ENCODE data around the gene B3GAT1. TPM values are rescaled to one million over a fixed set of nuclear protein-coding genes. Genes with fewer than 3 reads are reported as not detected.

B3GAT1 gene
- total and polyA plus RNA-seq, 2 experiments from 2014 or later = not detected

DNA sequence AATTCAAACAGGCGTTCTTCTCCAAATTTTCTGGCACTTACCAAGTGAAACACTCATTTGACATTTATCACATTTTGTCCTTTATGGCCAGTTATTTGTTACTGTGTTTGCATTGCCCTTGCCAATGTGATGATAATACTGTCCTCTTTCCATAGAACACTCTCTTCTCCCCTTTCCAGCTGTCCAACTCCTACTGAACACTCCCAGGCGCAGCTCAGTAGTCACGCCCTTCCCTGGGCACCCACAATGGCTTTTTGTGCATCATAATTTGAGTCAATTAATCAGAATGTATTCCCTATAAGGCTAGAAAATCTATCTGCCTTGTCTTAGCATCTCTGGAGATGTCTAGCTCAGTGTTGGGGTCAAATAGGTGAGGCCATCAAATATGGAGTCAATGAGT is 21.2 kb upstream of the B3GAT1 start:
- DNase-seq = no peak
- no peak overlapping the region for H3K4me2 ChIP-seq (ENCODE audit: unreplicated experiment)
- no peaks in the 10 kb centered on the region for H3K9me3 ChIP-seq (ENCODE audit: low read depth)
- H2AFZ ChIP-seq = no peak overlapping the region
- H3K36me3 ChIP-seq (ENCODE audit: low read depth) = no peaks in the 10 kb centered on the region
- WGBS, 2 experiments (ENCODE audit: low coverage in 1 of 2, low lambda C conversion rate in 2 of 2, missing lambda C conversion rate in 2 of 2) = 15 to 26% methylated on average over 3 of the region's 3 CpGs
- TF ChIP-seq EZH2 (IDR thresholded peaks at IDR 0.05; ENCODE audit: insufficient read depth, poor library complexity, severe bottlenecking) = no peak
- no peak for TF ChIP-seq EZH2phosphoT487 (IDR thresholded peaks at IDR 0.05; ENCODE audit: insufficient read depth, low read depth)
- H3K9ac ChIP-seq = no peak overlapping the region
- H3K9me2 ChIP-seq (ENCODE audit: insufficient read depth) = no peaks in the 10 kb centered on the region
- in situ Hi-C loops (cut with MboI) = no loop called here
- H4K20me1 ChIP-seq (ENCODE audit: insufficient read depth) = no peaks in the 10 kb centered on the region
- H3K4me3 ChIP-seq = no peak overlapping the region
- no peaks in the 10 kb centered on the region for H3K79me2 ChIP-seq (ENCODE audit: insufficient read depth)
- no peaks in the 10 kb centered on the region for H3F3A ChIP-seq (ENCODE audit: insufficient read depth)
- H3K27me3 ChIP-seq (replicated peaks; ENCODE audit: insufficient read depth) = no peaks in the 10 kb centered on the region
- H3K27ac ChIP-seq = no peak overlapping the region
- no peaks in the 10 kb centered on the region for H3K4me1 ChIP-seq (ENCODE audit: insufficient read depth)

DNA sequence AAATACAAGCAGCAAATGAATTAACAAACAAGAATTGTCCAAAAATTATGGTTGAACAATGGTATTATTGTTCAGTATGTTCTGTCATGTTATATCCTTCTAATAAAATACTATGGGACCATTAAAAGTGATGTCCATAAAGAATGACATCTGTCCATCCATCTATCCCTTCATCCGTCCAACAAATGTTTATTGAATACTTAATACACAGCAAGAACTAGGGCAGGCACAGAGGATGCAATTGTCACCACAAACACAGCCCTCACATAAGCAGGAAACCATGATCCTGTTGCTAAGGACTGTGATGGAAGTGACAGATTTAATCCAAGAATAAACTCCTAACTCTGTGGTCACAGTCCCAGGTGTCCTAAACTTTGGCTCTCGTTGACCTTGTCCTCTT is 20.7 kb upstream of the B3GAT1 start:
- DNase-seq = no peak
- Histone ChIP-seq H3F3A (ENCODE audit: insufficient read depth) (no peaks in the 10 kb centered on the region), H3K9ac (no peak overlapping the region), H3K79me2 (ENCODE audit: insufficient read depth) (no peaks in the 10 kb centered on the region), H3K36me3 (ENCODE audit: low read depth) (no peaks in the 10 kb centered on the region), H3K4me3 (no peak overlapping the region), H3K27ac (no peak overlapping the region), H3K9me2 (ENCODE audit: insufficient read depth) (no peaks in the 10 kb centered on the region), H3K27me3 (replicated peaks; ENCODE audit: insufficient read depth) (no peaks in the 10 kb centered on the region), H3K9me3 (ENCODE audit: low read depth) (no peaks in the 10 kb centered on the region), H3K4me2 (ENCODE audit: unreplicated experiment) (no peak overlapping the region), H2AFZ (no peak overlapping the region), H4K20me1 (ENCODE audit: insufficient read depth) (no peaks in the 10 kb centered on the region), H3K4me1 (ENCODE audit: insufficient read depth) (no peaks in the 10 kb centered on the region)
- in situ Hi-C loops (cut with MboI) = no loop called here
- TF ChIP-seq EZH2 (IDR thresholded peaks at IDR 0.05; ENCODE audit: insufficient read depth, poor library complexity, severe bottlenecking) (no peak), EZH2phosphoT487 (IDR thresholded peaks at IDR 0.05; ENCODE audit: insufficient read depth, low read depth) (no peak)
- 0 to 2% methylated on average over 2 of the region's 2 CpGs for WGBS, 2 experiments (ENCODE audit: low coverage in 1 of 2, low lambda C conversion rate in 2 of 2, missing lambda C conversion rate in 2 of 2)

DNA sequence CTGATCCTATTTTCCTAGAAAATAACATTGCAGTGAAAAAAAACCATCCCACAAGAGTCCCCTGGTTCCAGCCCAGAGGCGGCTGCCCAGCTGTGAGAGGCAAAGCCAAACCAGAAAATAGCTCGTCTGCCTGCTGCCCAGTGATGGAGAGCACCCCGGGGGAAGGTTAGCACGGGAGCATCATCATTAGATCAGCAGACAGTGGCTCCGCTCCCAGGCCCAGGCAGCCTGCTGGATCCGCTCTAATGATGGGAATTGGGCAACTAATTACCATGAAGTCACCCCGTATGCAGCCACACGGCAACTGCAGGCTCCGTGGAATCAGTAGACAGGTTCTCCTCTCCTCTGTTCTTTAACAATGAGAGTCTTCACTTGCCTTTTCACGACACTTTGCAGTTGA is 17.1 kb upstream of the B3GAT1 start:
- no peaks in the 10 kb centered on the region for H3K9me3 ChIP-seq (ENCODE audit: low read depth)
- H3K36me3 ChIP-seq (ENCODE audit: low read depth) = no peaks in the 10 kb centered on the region
- H3K4me1 ChIP-seq (ENCODE audit: insufficient read depth) = no peaks in the 10 kb centered on the region
- no peak overlapping the region for H2AFZ ChIP-seq
- no peak overlapping the region for H3K4me2 ChIP-seq (ENCODE audit: unreplicated experiment)
- DNase-seq = no peak
- H3K9ac ChIP-seq = no peak overlapping the region
- H3K9me2 ChIP-seq (ENCODE audit: insufficient read depth) = no peaks in the 10 kb centered on the region
- in situ Hi-C loops (cut with MboI) = no loop called here
- H3K27me3 ChIP-seq (replicated peaks; ENCODE audit: insufficient read depth) = no peaks in the 10 kb centered on the region
- no peak overlapping the region for H3K27ac ChIP-seq
- 32 to 40% methylated on average over 10 of the region's 10 CpGs for WGBS, 2 experiments (ENCODE audit: low coverage in 1 of 2, low lambda C conversion rate in 2 of 2, missing lambda C conversion rate in 2 of 2)
- no peaks in the 10 kb centered on the region for H4K20me1 ChIP-seq (ENCODE audit: insufficient read depth)
- no peaks in the 10 kb centered on the region for H3F3A ChIP-seq (ENCODE audit: insufficient read depth)
- no peak overlapping the region for H3K4me3 ChIP-seq
- TF ChIP-seq EZH2 (IDR thresholded peaks at IDR 0.05; ENCODE audit: insufficient read depth, poor library complexity, severe bottlenecking) (no peak), EZH2phosphoT487 (IDR thresholded peaks at IDR 0.05; ENCODE audit: insufficient read depth, low read depth) (no peak)
- H3K79me2 ChIP-seq (ENCODE audit: insufficient read depth) = no peaks in the 10 kb centered on the region

DNA sequence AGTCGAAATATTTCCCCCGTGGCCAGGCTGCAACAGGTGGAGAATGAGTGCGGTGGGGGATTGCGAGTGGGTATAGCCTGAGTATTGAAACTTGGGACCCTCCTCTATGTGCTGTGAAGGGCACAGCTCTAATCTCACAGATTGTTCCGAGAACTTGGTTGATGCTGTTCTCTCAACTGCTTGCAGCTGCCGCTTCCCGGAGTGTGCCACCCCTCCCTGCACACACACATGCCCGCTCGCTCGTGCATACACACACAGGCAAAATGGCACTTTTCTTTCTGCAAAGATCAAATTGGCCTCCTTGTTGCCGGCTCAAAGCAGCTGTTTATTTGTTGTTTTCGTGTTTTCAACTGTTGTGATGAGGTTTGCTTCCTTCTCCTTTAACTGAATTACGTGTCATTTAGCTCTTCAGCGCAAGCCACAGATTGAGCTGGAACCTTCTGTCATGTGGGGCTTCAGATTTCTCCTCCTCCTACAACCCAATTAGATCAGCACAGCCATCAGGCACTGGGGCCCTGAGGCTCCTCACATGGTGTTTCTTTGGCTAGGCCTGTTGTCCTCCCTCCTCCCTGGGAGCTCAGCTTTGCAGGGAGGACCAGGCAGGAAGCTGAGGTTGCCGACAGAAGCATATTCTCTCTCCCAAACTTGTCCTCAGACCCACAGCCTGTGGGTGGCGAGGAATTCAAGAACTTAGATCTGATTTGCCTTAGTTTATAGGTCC is 13.9 kb upstream of the B3GAT1 start:
- TF ChIP-seq EZH2phosphoT487 (IDR thresholded peaks at IDR 0.05; ENCODE audit: insufficient read depth, low read depth) (no peak), EZH2 (IDR thresholded peaks at IDR 0.05; ENCODE audit: insufficient read depth, poor library complexity, severe bottlenecking) (no peak)
- Histone ChIP-seq H3K79me2 (ENCODE audit: insufficient read depth) (no peaks in the 10 kb centered on the region), H3K27ac (no peak overlapping the region), H4K20me1 (ENCODE audit: insufficient read depth) (no peaks in the 10 kb centered on the region), H3K9me3 (ENCODE audit: low read depth) (no peaks in the 10 kb centered on the region), H3K36me3 (ENCODE audit: low read depth) (no peaks in the 10 kb centered on the region), H3F3A (ENCODE audit: insufficient read depth) (no peaks in the 10 kb centered on the region), H2AFZ (no peak overlapping the region), H3K4me1 (ENCODE audit: insufficient read depth) (no peaks in the 10 kb centered on the region), H3K4me3 (no peak overlapping the region), H3K9me2 (ENCODE audit: insufficient read depth) (no peaks in the 10 kb centered on the region), H3K27me3 (replicated peaks; ENCODE audit: insufficient read depth) (no peaks in the 10 kb centered on the region), H3K9ac (no peak overlapping the region), H3K4me2 (ENCODE audit: unreplicated experiment) (no peak overlapping the region)
- WGBS, 2 experiments (ENCODE audit: low coverage in 1 of 2, low lambda C conversion rate in 2 of 2, missing lambda C conversion rate in 2 of 2) = 14 to 15% methylated on average over 16 of the region's 16 CpGs
- DNase-seq = no peak
- in situ Hi-C loops (cut with MboI) = no loop called here

All from GM23248 (cell line).